GM18520 (cell line): ENCODE measurements around the gene CEP126.

ENCODE experiments used
- ATAC-seq: cut with Tn5 transposase; IDR thresholded peaks from one replicate; pipeline ENCODE4 v1.9.1; 2021; ENCODE audit not compliant: unreplicated experiment

CEP126 gene

DNA sequence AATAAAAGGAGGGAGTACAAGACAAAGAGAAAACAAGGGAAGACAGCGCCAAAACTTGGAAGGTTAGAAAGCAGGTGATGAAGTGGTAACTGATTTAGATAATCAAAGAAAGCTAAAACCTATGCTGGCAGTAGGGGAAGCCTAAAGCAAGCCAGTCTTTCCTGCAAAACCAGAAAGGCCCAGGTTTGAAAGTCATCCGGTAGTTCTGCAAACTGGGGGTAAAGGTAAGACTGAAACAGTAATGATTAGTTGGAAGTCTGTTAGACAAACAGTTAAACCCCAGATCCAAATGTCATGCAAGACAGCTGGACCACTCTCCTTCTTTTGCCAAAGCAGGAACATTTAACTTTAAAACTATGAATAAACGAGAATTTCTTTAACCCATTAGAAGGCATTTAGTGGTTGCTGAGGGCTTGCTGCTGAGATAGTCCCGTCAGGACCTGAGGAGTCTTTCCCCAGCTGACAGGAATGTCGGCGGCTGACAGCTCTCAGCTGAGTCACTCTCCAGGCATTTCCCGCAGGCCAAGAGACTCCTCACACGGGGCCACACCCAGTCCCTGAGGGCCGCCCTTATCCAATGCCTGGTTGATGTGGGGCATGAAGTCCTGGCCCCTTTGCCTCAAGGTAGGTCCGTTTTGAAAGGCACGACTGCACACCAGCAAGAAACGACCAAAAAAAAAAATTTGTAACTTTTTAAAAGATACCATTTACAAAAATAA lies 96.1 kb downstream of the CEP126 start:
- no peak for ATAC-seq

DNA sequence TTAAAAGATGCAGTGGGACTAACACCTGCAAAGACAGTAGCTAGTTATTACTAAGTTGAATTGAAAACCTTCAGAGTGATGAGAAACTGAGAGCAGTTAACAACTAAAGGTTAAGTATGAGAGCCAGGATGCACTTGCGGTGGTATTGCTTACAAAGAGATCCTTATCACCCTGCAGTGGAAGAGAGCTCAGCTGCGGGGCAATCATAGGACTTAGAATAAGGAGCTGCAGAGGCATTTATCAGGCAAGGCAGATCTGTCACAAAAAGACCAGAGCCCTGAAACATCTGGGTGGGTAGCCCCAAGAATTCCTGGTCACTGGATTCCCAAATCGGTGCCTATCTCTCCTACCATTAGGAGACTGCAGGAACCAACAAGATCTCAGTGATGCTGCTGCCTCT lies 98.1 kb downstream of the CEP126 start:
- ATAC-seq = no peak

- ATAC-seq = no peak
Measured at GRCh38 chr11:102014756-102015155, 99.9 kb downstream of the CEP126 start.

- no peak for ATAC-seq
Measured at GRCh38 chr11:102017026-102017425, 102.2 kb downstream of the CEP126 start.

- ATAC-seq = no peak
Measured at GRCh38 chr11:102026217-102026616, 111.4 kb downstream of the CEP126 start.

DNA sequence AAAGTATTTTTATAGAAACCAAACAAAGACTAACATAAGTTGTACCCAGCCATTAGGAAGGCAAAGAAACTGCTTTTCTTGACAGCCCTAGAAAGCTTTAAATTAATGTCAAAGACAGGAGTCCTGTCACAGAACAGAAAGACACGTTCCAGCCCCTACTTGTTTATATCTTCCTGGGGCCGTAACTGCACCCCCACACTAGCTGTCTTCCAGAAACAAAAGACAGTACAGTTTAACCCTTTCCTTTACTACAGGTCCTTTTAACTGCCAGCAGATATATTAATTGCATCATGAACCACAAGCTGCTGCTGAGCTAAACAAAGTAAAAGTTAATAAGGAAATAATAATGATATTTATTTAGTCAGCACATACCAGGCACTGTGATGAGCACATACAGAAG lies 112.1 kb downstream of the CEP126 start:
- no peak for ATAC-seq

- no peak for ATAC-seq
Measured at GRCh38 chr11:102036757-102037156, 121.9 kb downstream of the CEP126 start.

- ATAC-seq = no peak
Measured at GRCh38 chr11:102046841-102047240, 132.0 kb downstream of the CEP126 start.

DNA sequence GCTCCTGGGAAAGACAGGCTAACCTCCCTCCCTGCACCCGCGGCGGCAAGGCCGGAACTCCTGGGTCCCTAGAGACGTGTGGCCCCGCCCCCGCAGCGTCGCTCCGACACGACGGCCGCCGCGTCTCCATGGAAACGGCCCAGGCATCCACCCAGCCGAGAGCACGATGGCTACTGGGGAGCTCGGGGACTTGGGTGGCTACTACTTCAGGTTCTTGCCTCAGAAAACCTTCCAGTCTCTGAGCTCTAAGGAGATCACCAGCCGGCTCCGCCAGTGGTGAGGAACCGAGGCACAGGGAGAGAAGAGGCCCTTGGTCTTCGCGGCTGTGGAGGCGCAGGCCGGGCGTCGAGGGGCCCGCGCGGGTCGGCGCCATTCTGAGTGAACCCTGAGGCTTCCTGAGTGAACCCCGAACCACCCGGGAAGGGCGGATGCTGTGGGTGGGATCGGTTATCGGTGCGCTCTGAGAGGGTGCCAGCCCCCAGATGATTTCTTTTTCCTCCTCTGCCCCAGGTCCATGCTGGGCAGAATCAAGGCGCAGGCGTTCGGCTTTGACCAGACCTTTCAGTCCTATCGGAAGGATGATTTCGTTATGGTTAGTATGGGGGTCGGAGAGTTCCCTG lies 132.6 kb downstream of the CEP126 start, which contains the start of gene CFAP300:
Gene CFAP300, plus strand, starts transcription at position 133 of the 620 bp plus-strand sequence. Its CDS starts 34 bp downstream, at position 167.
- no peak for ATAC-seq
